Right cardiac atrium (tissue), 5 donors: Measurements from ENCODE around the gene PRAMEF14. TPM values are rescaled to one million over a fixed set of nuclear protein-coding genes. Genes with fewer than 3 reads are reported as not detected.
"Not testable (repeated sequence)": the region's sequence is repeated elsewhere in the genome, so short reads cannot be mapped to it uniquely, and the experiment has no call there.

Experiments
- ATAC-seq, 2 donors: fragments of 200-7000 bp; cut with Tn5 transposase; one replicate each; pipeline versions ENCODE4 v1.8.0 to v1.9.1; 2020; ENCODE audit warnings: moderate library complexity in 2 of 2, mild to moderate bottlenecking in 1 of 2
- DNase-seq, 3 donors: peaks; one replicate each; pipeline ENCODE4 v3.0.0-alpha.2; 2020
- H3K27ac ChIP-seq: one replicate; pipeline ENCODE4 v1.5.1; 2013; ENCODE audit warnings: mild to moderate bottlenecking, low read length, control low read depth, moderate library complexity
- H3K27me3 ChIP-seq: one replicate; pipeline ENCODE4 v1.6.1; 2013; ENCODE audit not compliant: control insufficient read depth, insufficient read depth
- H3K4me1 ChIP-seq: one replicate; pipeline ENCODE4 v1.6.1; 2013; ENCODE audit warnings: low read length; ENCODE audit not compliant: control insufficient read depth, insufficient read depth
- H3K4me3 ChIP-seq: one replicate; pipeline ENCODE4 v1.5.1; 2013; ENCODE audit warnings: low read length, control low read depth
- H3K9me3 ChIP-seq: one replicate; pipeline ENCODE4 v1.6.1; 2013; ENCODE audit warnings: low read length; ENCODE audit not compliant: control insufficient read depth
- WGBS: extraction: QIAGEN DNeasy Blood & Tissue Kit; methylation state at CpG from one replicate; pipeline ENCODE4 v1.1.7; 2013; 5-methylcytosine and 5-hydroxymethylcytosine counted together
- intact Hi-C, 4 donors: fragments of 100-400 bp; cut with DNase I; formaldehyde crosslinking; loops; one replicate each; pipeline versions ENCODE4 v1.11.0 to v1.14.0; 2022 to 2023
- long read RNA-seq, 4 donors: library from polyadenylated mRNA; unstranded; transcript quantifications; one replicate each; pipeline ENCODE4 v2.0.0, GENCODE V29; 2020 to 2021
- polyA plus RNA-seq: library from polyadenylated mRNA; stranded (reverse); fragments of 200-250 nt; gene quantifications from one replicate; pipeline ENCODE4 v1.2.3, GENCODE V29; 2013
- total RNA-seq, 4 donors: library from RNA; stranded (reverse); fragmentation: NEBNext Ultra II Directional; extraction: Animal tissue kit (Norgen Biotek cat#: 25700); gene quantifications; one replicate each; pipeline ENCODE4 v1.2.1, GENCODE V29; 2021
- donor health status: healthy with polysubstance abuse.
- donor health status: DM: no; HTN: yes; CAD: no.
- donor health status: DM: no; HTN: no; CAD: no.
- donor health status: DM: no; HTN: yes; CAD: no; lungs with severe emphysema.
- donor health status: DM: yes; HTN: yes; CAD: no.

PRAMEF14 gene
- total RNA-seq, result not detected
- not detected for polyA plus RNA-seq
- long read RNA-seq, donor 1, result 0 reads
- long read RNA-seq, donor 2, result 0 reads
- long read RNA-seq, donor 3, result 0 reads
- long read RNA-seq, donor 4, result 0 reads

GRCh38 chr1:13347034-13347433, at the start of gene PRAMEF14:
TSS of gene PRAMEF14 (minus strand) at chr1:13347134. CDS start at chr1:13345314, 1,820 bp downstream.
- H3K9me3 ChIP-seq, H3K4me3 ChIP-seq, H3K27ac ChIP-seq, H3K4me1 ChIP-seq, H3K27me3 ChIP-seq, intact Hi-C loops, ATAC-seq, DNase-seq: not testable (repeated sequence)
- 71% methylated on average over 7 of the region's 7 CpGs for WGBS

DNA sequence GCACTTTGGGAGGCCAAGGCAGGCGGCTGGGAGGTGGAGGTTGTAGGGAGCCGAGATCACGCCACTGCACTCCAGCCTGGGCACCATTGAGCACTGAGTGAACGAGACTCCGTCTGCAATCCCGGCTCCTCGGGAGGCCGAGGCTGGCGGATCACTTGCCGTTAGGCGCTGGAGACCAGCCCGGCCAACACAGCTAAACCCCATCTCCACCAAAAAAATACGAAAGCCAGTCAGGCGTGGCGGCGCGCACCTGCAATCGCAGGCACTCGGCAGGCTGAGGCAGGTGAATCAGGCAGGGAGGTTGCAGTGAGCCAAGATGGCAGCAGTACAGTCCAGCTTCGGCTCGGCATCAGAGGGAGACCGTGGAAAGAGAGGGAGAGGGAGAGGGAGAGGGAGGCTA, 48.4 kb upstream of the PRAMEF14 start:
- WGBS, result 94% methylated on average over 22 of the region's 22 CpGs
- DNase-seq, H3K27ac ChIP-seq, H3K27me3 ChIP-seq, ATAC-seq, intact Hi-C loops, H3K4me1 ChIP-seq, H3K4me3 ChIP-seq, H3K9me3 ChIP-seq: not testable (repeated sequence)

GRCh38 chr1:13394761-13395160, 47.8 kb upstream of the PRAMEF14 start:
- intact Hi-C loops, H3K27ac ChIP-seq, H3K9me3 ChIP-seq, ATAC-seq, H3K27me3 ChIP-seq, H3K4me1 ChIP-seq, H3K4me3 ChIP-seq, DNase-seq: not testable (repeated sequence)
- 95% methylated on average over 32 of the region's 32 CpGs for WGBS

DNA sequence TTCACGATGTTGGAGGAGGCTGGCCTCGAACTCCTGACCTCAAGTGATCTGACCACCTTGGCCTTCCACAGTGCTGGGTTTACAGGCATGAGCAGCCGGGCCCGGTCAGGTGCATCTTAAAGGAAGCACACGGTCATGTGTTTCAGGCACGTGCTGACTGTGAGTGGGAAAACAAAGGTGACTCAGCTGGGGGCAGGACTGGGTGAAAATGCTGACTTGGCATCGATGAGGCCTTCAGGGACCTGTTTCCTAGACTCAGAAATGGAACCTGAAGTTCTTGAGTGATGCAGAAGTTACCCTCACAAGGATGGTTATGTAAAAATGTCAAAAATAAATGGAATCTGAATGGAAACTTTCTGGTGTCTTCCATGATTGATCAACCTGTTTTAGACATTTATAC, 46.1 kb upstream of the PRAMEF14 start:
- H3K27me3 ChIP-seq, H3K4me3 ChIP-seq, H3K4me1 ChIP-seq, intact Hi-C loops, ATAC-seq, H3K27ac ChIP-seq, H3K9me3 ChIP-seq, DNase-seq: not testable (repeated sequence)
- WGBS, result 69% methylated on average over 7 of the region's 7 CpGs

- H3K27me3 ChIP-seq, H3K4me3 ChIP-seq, H3K27ac ChIP-seq, H3K9me3 ChIP-seq, ATAC-seq, intact Hi-C loops, H3K4me1 ChIP-seq, DNase-seq: not testable (repeated sequence)
These were observed 42.4 kb upstream of the PRAMEF14 start, which contains the start of gene PRAMEF17 for GRCh38 chr1:13389332-13389731. TSS of gene PRAMEF17 (plus strand) at chr1:13389632. CDS start at chr1:13389658, 26 bp downstream.

GRCh38 chr1:13380380-13380779, 33.4 kb upstream of the PRAMEF14 start:
- DNase-seq, H3K27me3 ChIP-seq, H3K9me3 ChIP-seq, intact Hi-C loops, H3K4me1 ChIP-seq, H3K27ac ChIP-seq, H3K4me3 ChIP-seq, ATAC-seq: not testable (repeated sequence)
- WGBS, result 63% methylated on average over 3 of the region's 3 CpGs

GRCh38 chr1:13378983-13379382, 32.0 kb upstream of the PRAMEF14 start:
- H3K27ac ChIP-seq, H3K9me3 ChIP-seq, DNase-seq, H3K27me3 ChIP-seq, ATAC-seq, intact Hi-C loops, H3K4me3 ChIP-seq, H3K4me1 ChIP-seq: not testable (repeated sequence)
- 86% methylated on average over 3 of the region's 3 CpGs for WGBS

GRCh38 chr1:13368544-13368943, 21.6 kb upstream of the PRAMEF14 start:
- H3K4me1 ChIP-seq, H3K27ac ChIP-seq, H3K27me3 ChIP-seq, H3K4me3 ChIP-seq, H3K9me3 ChIP-seq, ATAC-seq, DNase-seq, intact Hi-C loops: not testable (repeated sequence)
- WGBS, result 64% methylated on average over 3 of the region's 4 CpGs

DNA sequence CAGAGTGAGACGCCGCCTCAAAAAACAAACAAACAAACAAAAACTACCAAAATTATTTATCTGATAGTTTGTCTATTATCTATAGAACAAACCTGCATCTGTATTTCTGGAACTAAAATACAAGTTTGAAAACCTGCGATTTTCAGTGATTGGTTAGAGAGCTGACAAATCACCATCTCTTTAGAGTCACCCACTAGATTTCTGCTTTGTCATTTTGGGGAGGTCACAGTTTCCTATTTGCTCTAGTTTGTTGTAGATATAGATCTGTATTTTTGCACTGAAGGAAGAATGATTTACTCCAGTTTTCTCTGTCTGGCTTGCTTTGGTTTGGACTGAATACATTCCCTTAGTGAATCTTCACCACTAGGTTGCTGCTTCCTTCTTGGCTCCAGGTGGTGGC, 19.6 kb upstream of the PRAMEF14 start:
- H3K27ac ChIP-seq, H3K9me3 ChIP-seq, H3K27me3 ChIP-seq, ATAC-seq, intact Hi-C loops, DNase-seq, H3K4me1 ChIP-seq, H3K4me3 ChIP-seq: not testable (repeated sequence)
- WGBS, result 85% methylated on average over 3 of the region's 3 CpGs

- ATAC-seq, H3K27me3 ChIP-seq, H3K9me3 ChIP-seq, intact Hi-C loops, H3K4me1 ChIP-seq, DNase-seq, H3K4me3 ChIP-seq, H3K27ac ChIP-seq: not testable (repeated sequence)
- 74% methylated on average over 2 of the region's 4 CpGs for WGBS
These were observed 18.0 kb upstream of the PRAMEF14 start for GRCh38 chr1:13364928-13365327.

- 63% methylated on average over 1 of the region's 7 CpGs for WGBS
- H3K27ac ChIP-seq, DNase-seq, intact Hi-C loops, H3K4me3 ChIP-seq, H3K9me3 ChIP-seq, ATAC-seq, H3K4me1 ChIP-seq, H3K27me3 ChIP-seq: not testable (repeated sequence)
These were observed 15.4 kb upstream of the PRAMEF14 start for GRCh38 chr1:13362364-13362763.

DNA sequence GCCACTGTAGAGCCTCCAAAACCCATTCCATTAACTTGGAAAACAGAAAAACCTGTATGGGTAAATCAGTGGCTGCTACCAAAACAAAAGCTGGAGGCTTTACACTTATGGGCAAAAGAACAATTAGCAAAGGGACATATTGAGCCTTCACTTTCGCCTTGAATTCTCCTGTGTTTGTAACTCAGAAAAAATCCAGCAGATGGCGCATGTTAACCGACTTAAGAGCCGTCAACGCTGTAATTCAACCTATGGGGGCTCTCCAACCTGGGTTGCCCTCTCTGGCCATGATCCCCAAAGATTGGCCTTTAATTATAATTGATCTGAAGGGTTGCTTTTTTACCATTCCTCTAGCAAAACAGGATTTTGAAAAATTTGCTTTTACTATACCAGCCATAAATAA, 9.8 kb upstream of the PRAMEF14 start:
- not testable (repeated sequence) for H3K27me3 ChIP-seq, DNase-seq, ATAC-seq, H3K9me3 ChIP-seq, H3K27ac ChIP-seq, H3K4me1 ChIP-seq, H3K4me3 ChIP-seq
- WGBS, result 4% methylated on average over 5 of the region's 5 CpGs
- intact Hi-C loops, result loop anchor here in 1 of 4 donors (10.0 kb wide), 1 partner anchor 68 kb away; no protein-coding TSS in a partner anchor
